HepG2 (cell line): ENCODE measurements around the gene IL16. TPM values are rescaled to one million over a fixed set of nuclear protein-coding genes. Genes with fewer than 3 reads are reported as not detected.

ENCODE experiments used
- ATAC-seq: fragments of 200-7000 bp; cut with Tn5 transposase; 3 replicates; pipeline ENCODE4 v1.9.1; 2020; ENCODE audit warnings: mild to moderate bottlenecking, moderate library complexity
- BruUV-seq: library from RNA; stranded (reverse); fragments of 400-500 nt; replicated peaks from 2 replicates; lab custom pipeline; 2021; lab: Mats Ljungman, UMichigan
- CTCF ChIA-PET: fragments of 300-600 bp; formaldehyde crosslinking; extraction: SDS; loops from one replicate; lab custom pipeline; 2021; ENCODE audit warnings: low total read pairs, inconsistent platforms, low intra/inter-chr PET ratio; lab: Yijun Ruan, JAX
- POLR2A ChIA-PET: fragments of 350-600 bp; sonication (Branson Sonifier 250); formaldehyde crosslinking; loops from one replicate; lab custom pipeline; 2020; ENCODE audit warnings: antibody characterized with exemption, inconsistent platforms; lab: Yijun Ruan, JAX
- DNase-seq: peaks from one replicate; pipeline ENCODE4 v3.0.0-alpha.2; 2015; ENCODE audit warnings: low spot score
- FAIRE-seq: peaks from 3 replicates; lab custom pipeline; 2011; peaks lifted over from hg19 to GRCh38; lab: Jason Lieb, UNC
- H2AFZ ChIP-seq: one replicate; pipeline ENCODE4 v1.6.1; 2011; ENCODE audit warnings: low read length, inconsistent platforms
- H3K27ac ChIP-seq: fragments of 300-600 bp; 3 replicates; pipeline ENCODE4 v1.8.0; 2011; ENCODE audit warnings: mixed run types, mild to moderate bottlenecking, mixed read lengths, low read length, inconsistent platforms; ENCODE audit not compliant: insufficient read depth; ENCODE audit errors: extremely low read length
- H3K27me3 ChIP-seq, 2 experiments: fragments of 200-600 bp in 1 of 2; 2 replicates in 1 of 2; 3 replicates in 1 of 2; pipeline versions ENCODE4 v1.6.0 to v1.8.0; 2011; ENCODE audit warnings: low read length in 2 of 2, mild to moderate bottlenecking in 2 of 2, moderate library complexity in 2 of 2, inconsistent platforms in 1 of 2; ENCODE audit not compliant: insufficient read depth in 2 of 2, control insufficient read depth in 1 of 2
- H3K36me3 ChIP-seq, 2 experiments: fragments of 200-600 bp in 1 of 2; replicated peaks in 1 of 2; 2 replicates in 1 of 2; 3 replicates in 1 of 2; pipeline versions ENCODE4 v1.5.1 to v1.8.0; 2011; ENCODE audit warnings: low read length in 2 of 2, inconsistent platforms in 1 of 2; ENCODE audit not compliant: insufficient read depth in 2 of 2, control insufficient read depth in 1 of 2
- H3K4me1 ChIP-seq: 2 replicates; pipeline ENCODE4 v1.5.1; 2012; ENCODE audit warnings: low read length, inconsistent platforms; ENCODE audit not compliant: insufficient read depth
- H3K4me2 ChIP-seq: 2 replicates; pipeline ENCODE4 v1.6.0; 2011; ENCODE audit warnings: low read depth, low read length, inconsistent platforms
- H3K4me3 ChIP-seq, 3 experiments: fragments of 200-600 bp in 1 of 3; sonication (generic), shearing (Covaris generic) in 1 of 3; replicated peaks in 1 of 3; 2 replicates each; pipeline ENCODE4 v1.5.1; 2011 to 2016; ENCODE audit warnings: low read length in 3 of 3, inconsistent platforms in 2 of 3, low read depth in 2 of 3, mild to moderate bottlenecking in 2 of 3, control low read depth in 1 of 3, mixed read lengths in 1 of 3; ENCODE audit not compliant: insufficient read depth in 1 of 3
- H3K79me2 ChIP-seq: one replicate; pipeline ENCODE4 v1.6.1; 2011; ENCODE audit warnings: low read length, inconsistent platforms; ENCODE audit not compliant: insufficient read depth
- H3K9ac ChIP-seq: 2 replicates; pipeline ENCODE4 v1.6.0; 2011; ENCODE audit warnings: mild to moderate bottlenecking, low read depth, low read length, inconsistent platforms; ENCODE audit not compliant: insufficient read depth
- H3K9me3 ChIP-seq: 2 replicates; pipeline ENCODE4 v1.5.1; 2012; ENCODE audit warnings: mild to moderate bottlenecking, low read length
- H4K20me1 ChIP-seq: 2 replicates; pipeline ENCODE4 v1.6.0; 2011; ENCODE audit warnings: inconsistent platforms, mild to moderate bottlenecking, low read length, moderate library complexity; ENCODE audit not compliant: insufficient read depth
- ARID4A ChIP-seq: sonication (generic); formaldehyde crosslinking; IDR thresholded peaks from 2 replicates; pipeline ENCODE4 v1.5.0; 2020; ENCODE audit warnings: mild to moderate bottlenecking, missing genetic modification reagents, borderline replicate concordance
- FOXO1 ChIP-seq: sonication (generic); formaldehyde crosslinking; IDR thresholded peaks from 2 replicates; pipeline ENCODE4 v1.4.0; 2020; ENCODE audit warnings: missing genetic modification reagents
- GPN1 ChIP-seq: sonication (generic); formaldehyde crosslinking; IDR thresholded peaks from 2 replicates; pipeline ENCODE4 v1.5.1; 2020; ENCODE audit warnings: missing genetic modification reagents, borderline replicate concordance
- MAFF ChIP-seq: IDR thresholded peaks from 2 replicates; pipeline ENCODE4 v1.6.1; 2011; ENCODE audit warnings: low read depth, low read length, improper control_type of control experiment
- MAFK ChIP-seq, 2 experiments: IDR thresholded peaks in 1 of 2; conservative IDR thresholded peaks in 1 of 2; 2 replicates each; pipeline ENCODE4 v1.6.1; 2011; ENCODE audit warnings: improper control_type of control experiment in 2 of 2, low read length in 2 of 2
- MXD4 ChIP-seq: IDR thresholded peaks from 2 replicates; pipeline ENCODE4 v1.6.1; 2016; ENCODE audit warnings: mild to moderate bottlenecking, missing biosample characterization, missing genetic modification reagents
- NR1H2 ChIP-seq: sonication (generic); formaldehyde crosslinking; IDR thresholded peaks from 2 replicates; pipeline ENCODE4 v1.8.1; 2022; ENCODE audit warnings: low read depth, missing genetic modification reagents, borderline replicate concordance
- ZNF33A ChIP-seq: sonication (generic); formaldehyde crosslinking; IDR thresholded peaks from 2 replicates; pipeline ENCODE4 v1.5.1; 2020; ENCODE audit warnings: missing genetic modification reagents, mild to moderate bottlenecking, moderate library complexity, borderline replicate concordance
- ZNF670 ChIP-seq: sonication (generic); formaldehyde crosslinking; IDR thresholded peaks from 2 replicates; pipeline ENCODE4 v1.8.0; 2022; ENCODE audit warnings: mild to moderate bottlenecking, missing genetic modification reagents, borderline replicate concordance
- ZZZ3 ChIP-seq: sonication (generic); formaldehyde crosslinking; IDR thresholded peaks from 2 replicates; pipeline ENCODE4 v1.4.0; 2020; ENCODE audit warnings: missing genetic modification reagents, mild to moderate bottlenecking, borderline replicate concordance
- WGBS: methylation state at CpG from one replicate; pipeline ENCODE4 v1.1.6; 2017; ENCODE audit warnings: low lambda C conversion rate; 5-methylcytosine and 5-hydroxymethylcytosine counted together
- in situ Hi-C: cut with HindIII; loops from 2 replicates; pipeline ENCODE4 v1.10.0; 2017; ENCODE audit warnings: low pct_unique_long_range_greater_than_20kb; ENCODE audit not compliant: extremely low pct_ligation_motif_present
- intact Hi-C: fragments of 100-400 bp; cut with micrococcal nuclease; formaldehyde crosslinking; loops from one replicate; pipeline ENCODE4 v1.10.0; 2022; ENCODE audit not compliant: unreplicated experiment
- polyA plus RNA-seq, 8 experiments: library from polyadenylated mRNA; depleted of rRNA in 3 of 8; stranded (reverse) in 7 of 8; unstranded in 1 of 8; fragments of >200 nt; fragmentation: Illumina TruSeq in 4 of 8; extraction: Trizol in 4 of 8; gene quantifications; 2 replicates each; pipeline versions ENCODE4 v1.2.1 to v1.2.3, GENCODE V29; 2011 to 2016; ENCODE audit warnings: low read depth in 4 of 8, missing spikeins in 1 of 8, mixed read lengths in 1 of 8; ENCODE audit not compliant: insufficient read depth in 1 of 8
- total RNA-seq, 5 experiments: library from RNA; depleted of rRNA; stranded (reverse); fragments of >200 nt; fragmentation: Illumina TruSeq; extraction: Trizol; gene quantifications; 2 replicates each; pipeline ENCODE4 v1.2.3, GENCODE V29; 2016; ENCODE audit warnings: low read depth in 1 of 5

The IL16 gene
- total and polyA plus RNA-seq, 2 of the 13 experiments (the other 11 are each of a cell fraction or from before 2014, with no cell fraction given), result 0.03 TPM; not detected in 1

DNA sequence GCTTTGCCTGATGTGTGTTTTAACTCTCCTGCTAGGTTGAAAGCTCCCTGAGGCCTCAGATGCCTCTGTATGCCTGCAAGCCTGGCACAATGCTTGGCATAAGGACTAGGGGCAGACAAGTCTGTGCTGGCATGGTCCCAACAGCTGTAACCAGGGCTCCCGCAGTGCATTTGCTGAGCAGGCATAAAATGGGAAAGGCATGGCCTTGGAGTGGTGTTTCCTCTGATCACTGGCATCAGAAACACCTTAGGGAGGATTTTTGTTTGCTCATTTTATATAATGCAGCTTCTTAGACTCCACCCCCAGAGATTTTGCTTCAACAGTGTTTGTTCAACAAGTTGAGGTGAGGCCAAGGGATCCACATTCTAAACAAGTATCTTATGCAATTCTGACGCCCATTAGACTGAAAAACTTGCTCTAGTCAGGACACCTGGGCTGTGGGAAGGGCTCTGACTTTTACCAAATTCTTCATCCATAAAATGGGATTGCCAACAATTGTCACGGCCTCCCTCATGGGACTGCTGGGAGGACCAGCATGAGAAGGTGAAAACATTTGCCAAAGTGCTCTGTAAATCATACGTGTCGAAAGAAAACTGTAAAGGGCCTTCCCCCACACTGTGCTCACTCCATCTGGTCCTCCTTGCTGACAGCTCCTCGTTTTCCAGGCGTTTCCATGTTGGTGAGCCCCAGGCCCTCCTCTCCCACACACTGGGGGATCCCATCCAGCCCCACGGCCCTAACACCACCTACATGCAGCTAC, 84.2 kb downstream of the IL16 start:
- Histone ChIP-seq H3K4me3 (no peak overlapping the region), H2AFZ (no peak overlapping the region), H3K27me3 (peaks cover 1 to 28% of the 10 kb centered on the region in 2 experiments; a peak in 2 of 5 replicates), H3K9me3 (no peaks in the 10 kb centered on the region), H4K20me1 (no peaks in the 10 kb centered on the region), H3K4me1 (no peaks in the 10 kb centered on the region), H3K9ac (no peak overlapping the region), H3K4me2 (no peak overlapping the region), H3K36me3 (no peaks in the 10 kb centered on the region), H3K79me2 (no peaks in the 10 kb centered on the region), H3K27ac (no peak overlapping the region)
- FAIRE-seq (no peak), DNase-seq (no peak), ATAC-seq (no peak)
- CTCF ChIA-PET, result no interaction called here
- in situ Hi-C loops, result no loop called here
- no TSS peak for BruUV-seq
- 13% methylated on average over 6 of the region's 8 CpGs for WGBS
- no peak for TF ChIP-seq GPN1 (CRISPR knock-in tag)
- TF ChIP-seq MAFK (conservative IDR thresholded peaks at IDR 0.05 in 1 of 2, IDR thresholded peaks at IDR 0.05 in 1 of 2; ENCODE audit: low read length in 2 of 2), result peak; percentile 83 to 88
- TF ChIP-seq MAFF, result peak; percentile 79
- POLR2A ChIA-PET, result interaction anchor here (1.9 kb wide), 1 partner anchor 43 kb away, joined by 4 read pairs; the partner anchor contains the start of gene STARD5
- intact Hi-C loops, result no loop called here

GRCh38 chr15:81281456-81281735, 84.7 kb downstream of the IL16 start:
- Histone ChIP-seq H3K4me1 (no peaks in the 10 kb centered on the region), H3K9ac (no peak overlapping the region), H2AFZ (no peak overlapping the region), H4K20me1 (no peaks in the 10 kb centered on the region), H3K36me3 (no peaks in the 10 kb centered on the region), H3K9me3 (no peaks in the 10 kb centered on the region), H3K27me3 (peaks cover 1 to 28% of the 10 kb centered on the region in 2 experiments; a peak in 2 of 5 replicates), H3K4me2 (no peak overlapping the region), H3K27ac (no peak overlapping the region), H3K79me2 (no peaks in the 10 kb centered on the region), H3K4me3 (no peak overlapping the region)
- BruUV-seq, result no TSS peak
- ATAC-seq (no peak), DNase-seq (no peak), FAIRE-seq (no peak)
- intact Hi-C loops (no loop called here), in situ Hi-C loops (no loop called here)
- 7% methylated on average over 3 of the region's 3 CpGs for WGBS
- ChIA-PET POLR2A (no interaction called here), CTCF (no interaction called here)
- TF ChIP-seq ZNF33A (CRISPR knock-in tag), result no peak
- TF ChIP-seq MXD4 (CRISPR knock-in tag), result no peak
- TF ChIP-seq NR1H2 (CRISPR knock-in tag), result no peak
- no peak for TF ChIP-seq ZZZ3 (CRISPR knock-in tag)
- TF ChIP-seq ARID4A (CRISPR knock-in tag), result no peak
- TF ChIP-seq FOXO1 (CRISPR knock-in tag), result no peak
- no peak for TF ChIP-seq ZNF670
